Measurements from ENCODE around the gene DNAAF2.

Gene DNAAF2

DNA sequence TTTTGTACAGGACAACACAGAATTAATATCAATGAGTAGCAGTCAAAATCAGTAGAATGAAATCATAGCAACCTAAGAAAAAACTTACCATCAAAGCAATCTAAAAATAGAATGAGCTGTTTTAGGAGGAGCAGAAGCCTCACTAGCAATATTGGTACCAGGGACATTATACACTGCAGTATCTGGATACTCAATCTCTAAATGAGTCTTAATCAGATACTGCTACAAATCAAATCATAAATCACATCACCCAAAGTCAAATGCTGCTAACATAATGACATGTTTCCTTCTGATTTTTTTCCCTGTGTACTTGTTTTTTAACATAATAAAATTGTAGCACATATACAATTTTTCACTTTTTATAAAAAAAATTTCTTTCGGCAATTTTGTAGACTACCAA, 56.9 kb downstream of the DNAAF2 start (continued):
- TF ChIP-seq, protein P1, sequence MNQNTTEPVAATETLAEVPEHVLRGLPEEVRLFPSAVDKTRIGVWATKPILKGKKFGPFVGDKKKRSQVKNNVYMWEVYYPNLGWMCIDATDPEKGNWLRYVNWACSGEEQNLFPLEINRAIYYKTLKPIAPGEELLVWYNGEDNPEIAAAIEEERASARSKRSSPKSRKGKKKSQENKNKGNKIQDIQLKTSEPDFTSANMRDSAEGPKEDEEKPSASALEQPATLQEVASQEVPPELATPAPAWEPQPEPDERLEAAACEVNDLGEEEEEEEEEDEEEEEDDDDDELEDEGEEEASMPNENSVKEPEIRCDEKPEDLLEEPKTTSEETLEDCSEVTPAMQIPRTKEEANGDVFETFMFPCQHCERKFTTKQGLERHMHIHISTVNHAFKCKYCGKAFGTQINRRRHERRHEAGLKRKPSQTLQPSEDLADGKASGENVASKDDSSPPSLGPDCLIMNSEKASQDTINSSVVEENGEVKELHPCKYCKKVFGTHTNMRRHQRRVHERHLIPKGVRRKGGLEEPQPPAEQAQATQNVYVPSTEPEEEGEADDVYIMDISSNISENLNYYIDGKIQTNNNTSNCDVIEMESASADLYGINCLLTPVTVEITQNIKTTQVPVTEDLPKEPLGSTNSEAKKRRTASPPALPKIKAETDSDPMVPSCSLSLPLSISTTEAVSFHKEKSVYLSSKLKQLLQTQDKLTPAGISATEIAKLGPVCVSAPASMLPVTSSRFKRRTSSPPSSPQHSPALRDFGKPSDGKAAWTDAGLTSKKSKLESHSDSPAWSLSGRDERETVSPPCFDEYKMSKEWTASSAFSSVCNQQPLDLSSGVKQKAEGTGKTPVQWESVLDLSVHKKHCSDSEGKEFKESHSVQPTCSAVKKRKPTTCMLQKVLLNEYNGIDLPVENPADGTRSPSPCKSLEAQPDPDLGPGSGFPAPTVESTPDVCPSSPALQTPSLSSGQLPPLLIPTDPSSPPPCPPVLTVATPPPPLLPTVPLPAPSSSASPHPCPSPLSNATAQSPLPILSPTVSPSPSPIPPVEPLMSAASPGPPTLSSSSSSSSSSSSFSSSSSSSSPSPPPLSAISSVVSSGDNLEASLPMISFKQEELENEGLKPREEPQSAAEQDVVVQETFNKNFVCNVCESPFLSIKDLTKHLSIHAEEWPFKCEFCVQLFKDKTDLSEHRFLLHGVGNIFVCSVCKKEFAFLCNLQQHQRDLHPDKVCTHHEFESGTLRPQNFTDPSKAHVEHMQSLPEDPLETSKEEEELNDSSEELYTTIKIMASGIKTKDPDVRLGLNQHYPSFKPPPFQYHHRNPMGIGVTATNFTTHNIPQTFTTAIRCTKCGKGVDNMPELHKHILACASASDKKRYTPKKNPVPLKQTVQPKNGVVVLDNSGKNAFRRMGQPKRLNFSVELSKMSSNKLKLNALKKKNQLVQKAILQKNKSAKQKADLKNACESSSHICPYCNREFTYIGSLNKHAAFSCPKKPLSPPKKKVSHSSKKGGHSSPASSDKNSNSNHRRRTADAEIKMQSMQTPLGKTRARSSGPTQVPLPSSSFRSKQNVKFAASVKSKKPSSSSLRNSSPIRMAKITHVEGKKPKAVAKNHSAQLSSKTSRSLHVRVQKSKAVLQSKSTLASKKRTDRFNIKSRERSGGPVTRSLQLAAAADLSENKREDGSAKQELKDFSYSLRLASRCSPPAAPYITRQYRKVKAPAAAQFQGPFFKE (tag by site-specific recombination; IDR thresholded peaks at IDR 0.05; ENCODE audit: borderline replicate concordance): no peak
- TF ChIP-seq HOXC10 (CRISPR knock-in tag; IDR thresholded peaks at IDR 0.05) (no peak), OSR2 (tag by site-specific recombination; IDR thresholded peaks at IDR 0.05) (no peak), ZNF248 (tag by site-specific recombination; IDR thresholded peaks at IDR 0.05) (no peak), ZNF837 (tag by site-specific recombination; IDR thresholded peaks at IDR 0.05) (no peak), ZNF16 (tag by site-specific recombination; IDR thresholded peaks at IDR 0.05; ENCODE audit: low read depth) (no peak), EGR2 (tag by site-specific recombination; IDR thresholded peaks at IDR 0.05; ENCODE audit: low read depth) (no peak), ZNF785 (tag by site-specific recombination; IDR thresholded peaks at IDR 0.05) (no peak), ZNF776 (tag by site-specific recombination; IDR thresholded peaks at IDR 0.05; ENCODE audit: borderline replicate concordance) (no peak)
- TF ChIP-seq, protein P2, sequence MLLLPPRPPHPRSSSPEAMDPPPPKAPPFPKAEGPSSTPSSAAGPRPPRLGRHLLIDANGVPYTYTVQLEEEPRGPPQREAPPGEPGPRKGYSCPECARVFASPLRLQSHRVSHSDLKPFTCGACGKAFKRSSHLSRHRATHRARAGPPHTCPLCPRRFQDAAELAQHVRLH (tag by site-specific recombination; IDR thresholded peaks at IDR 0.05): no peak
